ENCODE results near the gene INPP5B. TPM values are rescaled to one million over a fixed set of nuclear protein-coding genes. Genes with fewer than 3 reads are reported as not detected.

INPP5B gene
- total and polyA plus RNA-seq, 2 of the 13 experiments (the other 11 are each of a cell fraction or from before 2014, with no cell fraction given) = 9.0 to 9.8 TPM

GRCh38 chr1:37811027-37811655, 135.7 kb downstream of the INPP5B start (continued):
- TF ChIP-seq ZNF597 (CRISPR knock-in tag; IDR thresholded peaks at IDR 0.05) (no peak), THRA (CRISPR knock-in tag; IDR thresholded peaks at IDR 0.05; ENCODE audit: borderline replicate concordance) (no peak), HIVEP1 (CRISPR knock-in tag; IDR thresholded peaks at IDR 0.05) (no peak), NFKB2 (CRISPR knock-in tag; IDR thresholded peaks at IDR 0.05; ENCODE audit: borderline replicate concordance) (no peak), NFE2L2 (IDR thresholded peaks at IDR 0.05; ENCODE audit: low read length) (peak; percentile 28; the same call in 1 of the 2 replicates), HMG20A (CRISPR knock-in tag; IDR thresholded peaks at IDR 0.05; ENCODE audit: borderline replicate concordance) (no peak), SRSF1 (optimal IDR thresholded peaks at IDR 0.05; ENCODE audit: low read depth, low read length) (no peak), GATAD2A (CRISPR knock-in tag; IDR thresholded peaks at IDR 0.05) (peak; percentile 34; the same call in 1 of the 2 replicates), HOXD1 (CRISPR knock-in tag; IDR thresholded peaks at IDR 0.05) (no peak), ARID3A (IDR thresholded peaks at IDR 0.05; ENCODE audit: low read depth, low read length) (peak; percentile 43; the same call in 1 of the 2 replicates), NFYB (CRISPR knock-in tag; IDR thresholded peaks at IDR 0.05) (no peak), MNT (IDR thresholded peaks at IDR 0.05) (no peak), FOSL2 (CRISPR knock-in tag; IDR thresholded peaks at IDR 0.05) (no peak), RFX5 (IDR thresholded peaks at IDR 0.05; ENCODE audit: low read depth, low read length) (no peak), SATB2 (CRISPR knock-in tag; IDR thresholded peaks at IDR 0.05) (no peak), CTCF (CRISPR knock-in tag; IDR thresholded peaks at IDR 0.05) (peak; percentile 65), HNF4A (CRISPR knock-in tag; IDR thresholded peaks at IDR 0.05) (no peak), POLR2AphosphoS5 (IDR thresholded peaks at IDR 0.05; ENCODE audit: low read depth, low read length) (no peak), ZNF296 (CRISPR knock-in tag; conservative IDR thresholded peaks at IDR 0.05) (no peak), THAP11 (CRISPR knock-in tag; IDR thresholded peaks at IDR 0.05) (0 out of 2 replicates have a peak, but pooled peaks have one; percentile 26), ZSCAN25 (CRISPR knock-in tag; IDR thresholded peaks at IDR 0.05) (no peak), ZNF557 (CRISPR knock-in tag; IDR thresholded peaks at IDR 0.05) (no peak), ZBTB1 (CRISPR knock-in tag; IDR thresholded peaks at IDR 0.05; ENCODE audit: borderline replicate concordance) (no peak)
